Ishikawa (cell line): ENCODE measurements around the gene CDK12.

Experiments used
- CEBPB ChIP-seq: IDR thresholded peaks from 2 replicates; pipeline ENCODE4 v1.6.1; 2012
- CREB1 ChIP-seq: IDR thresholded peaks from 2 replicates; pipeline ENCODE4 v1.6.1; 2012; ENCODE audit warnings: low read depth
- EGR1 ChIP-seq: IDR thresholded peaks from 2 replicates; pipeline ENCODE4 v1.6.1; 2012
- EP300 ChIP-seq: IDR thresholded peaks from 2 replicates; pipeline ENCODE4 v1.6.1; 2012; ENCODE audit warnings: borderline replicate concordance
- FOXM1 ChIP-seq: IDR thresholded peaks from 2 replicates; pipeline ENCODE4 v1.6.1; 2012; ENCODE audit warnings: low read depth, borderline replicate concordance
- NFIC ChIP-seq: IDR thresholded peaks from 2 replicates; pipeline ENCODE4 v1.6.1; 2012
- RAD21 ChIP-seq: IDR thresholded peaks from 2 replicates; pipeline ENCODE4 v1.6.1; 2012; ENCODE audit warnings: low read depth
- TAF1 ChIP-seq: IDR thresholded peaks from 2 replicates; pipeline ENCODE4 v1.6.1; 2012; ENCODE audit warnings: low read depth, mild to moderate bottlenecking
- TCF12 ChIP-seq: IDR thresholded peaks from 2 replicates; pipeline ENCODE4 v1.6.1; 2012; ENCODE audit warnings: low read depth
- TEAD4 ChIP-seq: IDR thresholded peaks from 2 replicates; pipeline ENCODE4 v1.6.1; 2012
- YY1 ChIP-seq: IDR thresholded peaks from 2 replicates; pipeline ENCODE4 v1.6.1; 2012; ENCODE audit warnings: low read depth
- ZBTB7A ChIP-seq: IDR thresholded peaks from 2 replicates; pipeline ENCODE4 v1.6.1; 2012; ENCODE audit warnings: low read depth
- TF ChIP-seq, protein P1 (sequence below): IDR thresholded peaks from 2 replicates; pipeline ENCODE4 v1.6.1; 2012; ENCODE audit warnings: low read depth, mild to moderate bottlenecking
- TF ChIP-seq, protein P2 (sequence below): IDR thresholded peaks from 2 replicates; pipeline ENCODE4 v1.6.1; 2012
- TF ChIP-seq, protein P3 (sequence below): IDR thresholded peaks from 2 replicates; pipeline ENCODE4 v1.6.1; 2012

The CDK12 gene

DNA sequence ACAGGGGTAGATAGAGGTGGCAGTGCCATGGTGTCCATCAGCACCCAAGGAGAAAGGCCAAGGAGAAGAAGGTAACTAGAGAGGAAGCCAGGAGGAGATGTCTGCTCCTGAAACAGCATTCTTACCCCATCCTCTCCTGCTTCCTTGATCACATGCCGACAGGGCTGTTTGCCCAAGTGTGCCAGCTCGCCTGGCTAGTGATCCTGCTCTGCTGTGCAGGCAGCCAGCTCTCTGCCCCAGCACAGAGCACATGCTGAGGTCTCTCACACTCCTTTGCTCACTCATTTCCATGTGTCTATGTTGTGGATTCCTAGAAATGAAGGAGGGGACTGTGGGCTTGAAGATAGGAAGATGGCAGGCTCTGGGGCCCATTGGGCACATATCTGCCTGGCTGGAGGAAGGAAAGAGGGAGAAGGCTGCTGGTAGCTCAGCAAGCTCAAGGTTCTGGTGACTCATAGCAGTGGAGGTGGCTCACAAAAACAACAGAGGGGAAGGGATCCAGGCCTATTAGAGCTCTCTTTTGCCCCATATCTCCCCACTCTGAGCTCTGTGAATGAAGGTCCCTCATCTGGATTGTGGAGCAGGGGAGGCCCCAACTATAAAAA is 92.2 kb downstream of the CDK12 start:
- TF ChIP-seq CREB1: no peak
- TF ChIP-seq YY1: no peak
- TF ChIP-seq, protein P1, sequence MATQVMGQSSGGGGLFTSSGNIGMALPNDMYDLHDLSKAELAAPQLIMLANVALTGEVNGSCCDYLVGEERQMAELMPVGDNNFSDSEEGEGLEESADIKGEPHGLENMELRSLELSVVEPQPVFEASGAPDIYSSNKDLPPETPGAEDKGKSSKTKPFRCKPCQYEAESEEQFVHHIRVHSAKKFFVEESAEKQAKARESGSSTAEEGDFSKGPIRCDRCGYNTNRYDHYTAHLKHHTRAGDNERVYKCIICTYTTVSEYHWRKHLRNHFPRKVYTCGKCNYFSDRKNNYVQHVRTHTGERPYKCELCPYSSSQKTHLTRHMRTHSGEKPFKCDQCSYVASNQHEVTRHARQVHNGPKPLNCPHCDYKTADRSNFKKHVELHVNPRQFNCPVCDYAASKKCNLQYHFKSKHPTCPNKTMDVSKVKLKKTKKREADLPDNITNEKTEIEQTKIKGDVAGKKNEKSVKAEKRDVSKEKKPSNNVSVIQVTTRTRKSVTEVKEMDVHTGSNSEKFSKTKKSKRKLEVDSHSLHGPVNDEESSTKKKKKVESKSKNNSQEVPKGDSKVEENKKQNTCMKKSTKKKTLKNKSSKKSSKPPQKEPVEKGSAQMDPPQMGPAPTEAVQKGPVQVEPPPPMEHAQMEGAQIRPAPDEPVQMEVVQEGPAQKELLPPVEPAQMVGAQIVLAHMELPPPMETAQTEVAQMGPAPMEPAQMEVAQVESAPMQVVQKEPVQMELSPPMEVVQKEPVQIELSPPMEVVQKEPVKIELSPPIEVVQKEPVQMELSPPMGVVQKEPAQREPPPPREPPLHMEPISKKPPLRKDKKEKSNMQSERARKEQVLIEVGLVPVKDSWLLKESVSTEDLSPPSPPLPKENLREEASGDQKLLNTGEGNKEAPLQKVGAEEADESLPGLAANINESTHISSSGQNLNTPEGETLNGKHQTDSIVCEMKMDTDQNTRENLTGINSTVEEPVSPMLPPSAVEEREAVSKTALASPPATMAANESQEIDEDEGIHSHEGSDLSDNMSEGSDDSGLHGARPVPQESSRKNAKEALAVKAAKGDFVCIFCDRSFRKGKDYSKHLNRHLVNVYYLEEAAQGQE: no peak
- no peak for TF ChIP-seq ZBTB7A
- TF ChIP-seq RAD21: no peak
- TF ChIP-seq TAF1: no peak

DNA sequence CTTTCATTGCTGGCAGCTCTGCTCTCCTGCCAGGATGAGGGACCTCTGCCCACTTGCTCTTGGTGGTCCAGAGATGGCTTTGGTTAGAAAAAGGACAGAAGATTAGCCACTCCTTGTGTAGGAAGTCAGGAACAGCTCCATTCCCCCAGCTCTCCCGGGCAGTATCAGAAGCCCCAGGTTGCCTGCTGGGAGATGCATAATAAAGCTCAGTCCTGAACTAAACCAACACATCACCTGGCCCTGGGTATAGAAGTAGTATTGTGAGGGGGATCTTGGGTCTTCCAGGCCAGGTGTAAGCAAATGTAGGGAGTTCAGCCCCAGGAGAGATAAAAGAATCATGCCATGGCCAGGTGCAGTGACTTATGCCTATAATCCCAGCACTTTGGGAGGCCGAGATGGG is 94.1 kb downstream of the CDK12 start:
- no peak for TF ChIP-seq RAD21
- TF ChIP-seq, protein P2, sequence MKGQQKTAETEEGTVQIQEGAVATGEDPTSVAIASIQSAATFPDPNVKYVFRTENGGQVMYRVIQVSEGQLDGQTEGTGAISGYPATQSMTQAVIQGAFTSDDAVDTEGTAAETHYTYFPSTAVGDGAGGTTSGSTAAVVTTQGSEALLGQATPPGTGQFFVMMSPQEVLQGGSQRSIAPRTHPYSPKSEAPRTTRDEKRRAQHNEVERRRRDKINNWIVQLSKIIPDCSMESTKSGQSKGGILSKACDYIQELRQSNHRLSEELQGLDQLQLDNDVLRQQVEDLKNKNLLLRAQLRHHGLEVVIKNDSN: no peak
- TF ChIP-seq TAF1: no peak
- no peak for TF ChIP-seq EP300
- TF ChIP-seq, protein P1: no peak
- no peak for TF ChIP-seq ZBTB7A
- TF ChIP-seq NFIC: no peak
- no peak for TF ChIP-seq CEBPB
- no peak for TF ChIP-seq TCF12
- TF ChIP-seq EGR1: no peak
- no peak for TF ChIP-seq CREB1
- TF ChIP-seq FOXM1: no peak
- TF ChIP-seq YY1: no peak
- TF ChIP-seq TEAD4: no peak
- TF ChIP-seq, protein P3, sequence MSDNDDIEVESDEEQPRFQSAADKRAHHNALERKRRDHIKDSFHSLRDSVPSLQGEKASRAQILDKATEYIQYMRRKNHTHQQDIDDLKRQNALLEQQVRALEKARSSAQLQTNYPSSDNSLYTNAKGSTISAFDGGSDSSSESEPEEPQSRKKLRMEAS: no peak

DNA sequence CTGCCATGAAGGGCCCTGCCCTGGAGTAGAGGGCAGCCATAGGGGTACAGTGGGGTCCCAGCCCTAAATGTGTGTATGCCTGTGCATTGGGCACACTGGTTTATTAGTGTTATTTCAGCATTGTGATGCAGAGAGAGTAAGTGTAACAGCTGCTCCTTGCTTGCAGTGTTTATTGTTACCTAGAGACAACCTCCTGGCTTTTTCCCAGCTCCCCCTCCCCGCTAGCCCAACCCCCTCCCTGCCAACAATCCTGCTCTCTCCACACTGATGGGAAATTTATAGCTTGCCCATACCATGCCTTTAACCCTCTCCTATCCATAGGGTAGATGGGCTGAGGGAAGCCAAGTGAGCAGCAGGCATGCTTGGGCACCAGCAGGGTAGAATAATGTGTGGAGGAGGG is 95.1 kb downstream of the CDK12 start:
- TF ChIP-seq EP300 (no peak), FOXM1 (no peak), TEAD4 (no peak), RAD21 (no peak), TAF1 (no peak), CREB1 (no peak), EGR1 (no peak), ZBTB7A (no peak)
- TF ChIP-seq, protein P1: no peak
- TF ChIP-seq, protein P3: no peak

DNA sequence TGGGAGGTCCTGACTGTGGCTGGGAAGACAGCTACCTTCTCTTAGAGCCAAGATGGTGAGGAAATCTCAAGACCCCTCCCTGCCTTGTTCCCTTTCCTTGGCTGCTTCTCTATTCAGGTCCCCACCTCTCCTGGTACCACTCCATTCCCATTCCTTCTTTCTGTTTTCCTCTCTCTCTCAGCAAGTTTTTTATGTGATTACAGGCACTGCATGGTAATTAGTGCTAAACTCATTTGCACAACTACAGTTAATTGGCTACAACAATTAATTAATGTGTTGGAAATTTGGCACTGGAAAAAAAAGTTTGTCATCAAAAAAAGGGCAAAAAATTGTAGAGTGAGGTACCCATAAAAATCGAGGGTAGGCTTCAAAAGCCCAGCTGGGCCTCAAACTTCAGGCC is 101.1 kb downstream of the CDK12 start:
- no peak for TF ChIP-seq EP300
- TF ChIP-seq, protein P2: no peak
- TF ChIP-seq ZBTB7A: no peak
- no peak for TF ChIP-seq RAD21
- TF ChIP-seq, protein P3: no peak
- TF ChIP-seq YY1: no peak
- TF ChIP-seq CEBPB: no peak
- no peak for TF ChIP-seq NFIC
- no peak for TF ChIP-seq CREB1
- TF ChIP-seq FOXM1: no peak
- TF ChIP-seq, protein P1: no peak
- TF ChIP-seq TCF12: no peak
- no peak for TF ChIP-seq TAF1
- no peak for TF ChIP-seq TEAD4
